IPS-NIHi7 (cell line): ENCODE results near the gene ASF1B.
A peak's percentile ranks its signal among the peaks of the same experiment; 100 is the strongest.

Experiments used
- DNase-seq: peaks from one replicate; pipeline ENCODE4 v3.0.0; 2012; ENCODE audit warnings: mixed read lengths; ENCODE audit errors: extremely low spot score

ASF1B gene

GRCh38 chr19:14086098-14086497, 50.3 kb downstream of the ASF1B start:
- DNase-seq: no peak

GRCh38 chr19:14085309-14085995, 50.9 kb downstream of the ASF1B start, which contains the start of gene C19orf67:
Gene C19orf67 (minus strand): TSS chr19:14085783. CDS start chr19:14085627, 156 bp downstream.
- DNase-seq: no peak

GRCh38 chr19:14082675-14082960, 53.8 kb downstream of the ASF1B start:
- no peak for DNase-seq

GRCh38 chr19:14081797-14082674, 54.4 kb downstream of the ASF1B start:
- no peak for DNase-seq

- DNase-seq: peak; percentile 96
These were observed 55.2 kb downstream of the ASF1B start for GRCh38 chr19:14080887-14081796.

- DNase-seq: no peak
These were observed 58.0 kb downstream of the ASF1B start for GRCh38 chr19:14078411-14078810.

- DNase-seq: no peak
These were observed 62.2 kb downstream of the ASF1B start for GRCh38 chr19:14073925-14074838.

GRCh38 chr19:14073261-14073924, 63.0 kb downstream of the ASF1B start:
- peak; percentile 76 for DNase-seq

- DNase-seq: no peak
These were observed 63.7 kb downstream of the ASF1B start, which contains the start of gene MISP3 for GRCh38 chr19:14072535-14073260. Gene MISP3 (plus strand): TSS chr19:14072786. CDS start chr19:14073310, 524 bp downstream.

GRCh38 chr19:14070268-14071050, 65.9 kb downstream of the ASF1B start:
- no peak for DNase-seq
